Osteocyte (in vitro differentiated cells): Measurements from ENCODE around the gene E2F1. TPM values are rescaled to one million over a fixed set of nuclear protein-coding genes. Genes with fewer than 3 reads are reported as not detected.

Experiments used
- DNase-seq: peaks from one replicate; pipeline ENCODE4 v3.0.0; 2021; ENCODE audit warnings: mixed read lengths; ENCODE audit not compliant: unreplicated experiment; ENCODE audit errors: extremely low spot score
- H3K27ac Mint-ChIP-seq: one replicate; pipeline ENCODE4 v1.8.0; 2021; ENCODE audit warnings: mild to moderate bottlenecking, mixed read lengths; ENCODE audit not compliant: unreplicated experiment
- H3K27me3 Mint-ChIP-seq: one replicate; pipeline ENCODE4 v1.8.0; 2021; ENCODE audit warnings: mixed read lengths; ENCODE audit not compliant: unreplicated experiment
- H3K36me3 Mint-ChIP-seq: one replicate; pipeline ENCODE4 v1.8.0; 2021; ENCODE audit warnings: mixed read lengths; ENCODE audit not compliant: unreplicated experiment
- H3K4me1 Mint-ChIP-seq: one replicate; pipeline ENCODE4 v1.8.0; 2021; ENCODE audit warnings: mixed read lengths; ENCODE audit not compliant: unreplicated experiment
- H3K4me3 Mint-ChIP-seq: one replicate; pipeline ENCODE4 v1.8.0; 2021; ENCODE audit warnings: mild to moderate bottlenecking, moderate library complexity, mixed read lengths; ENCODE audit not compliant: unreplicated experiment
- H3K9me3 Mint-ChIP-seq: one replicate; pipeline ENCODE4 v1.8.0; 2021; ENCODE audit warnings: mixed read lengths; ENCODE audit not compliant: unreplicated experiment
- total RNA-seq: library from RNA; stranded (reverse); gene quantifications from 2 replicates; pipeline ENCODE4 v1.2.1, GENCODE V29; 2021
- TF ChIP-seq, protein P1 (sequence below): fragments of 200-600 bp; sonication (generic); IDR thresholded peaks from 2 replicates; pipeline ENCODE4 v1.5.0; 2021; ENCODE audit warnings: antibody characterized with exemption, mild to moderate bottlenecking, moderate library complexity

E2F1 gene
- total RNA-seq, 1 donor from 2014 or later: 6.3 TPM

DNA sequence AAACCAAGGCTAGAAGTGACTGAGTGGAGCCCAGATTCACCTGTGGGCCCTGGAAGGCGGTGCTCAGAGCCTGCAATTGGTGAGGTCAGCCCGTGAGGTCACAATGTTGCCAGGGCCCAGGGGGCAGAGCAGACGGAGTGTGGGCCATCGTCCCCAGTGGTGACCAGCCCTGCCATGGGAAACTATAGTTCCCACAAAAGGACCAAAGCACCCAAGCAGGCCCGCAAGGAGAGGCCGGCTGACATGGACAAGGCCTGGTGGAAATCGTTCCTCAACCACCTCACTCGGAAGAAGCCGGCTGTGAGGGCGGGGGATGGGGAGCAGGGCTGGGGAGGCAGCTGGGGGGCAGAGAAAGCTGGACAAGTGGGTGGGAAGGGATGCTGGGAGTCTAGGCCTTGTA, 24.0 kb downstream of the E2F1 start, which contains the start of gene C20orf144:
C20orf144 (plus strand) TSS at position 156 of the 400 bp plus-strand sequence; CDS start at position 175, 19 bp downstream.
- H3K4me1 Mint-ChIP-seq: peaks cover 20% of the 10 kb centered on the region
- H3K27me3 Mint-ChIP-seq: no peaks in the 10 kb centered on the region
- H3K36me3 Mint-ChIP-seq: peaks cover 2% of the 10 kb centered on the region
- no peak for DNase-seq
- H3K9me3 Mint-ChIP-seq: no peaks in the 10 kb centered on the region
- peak within 1 kb of the TSS; percentile 76 for H3K27ac Mint-ChIP-seq
- H3K4me3 Mint-ChIP-seq: peak within 1 kb of the TSS; percentile 84
- TF ChIP-seq, protein P1, sequence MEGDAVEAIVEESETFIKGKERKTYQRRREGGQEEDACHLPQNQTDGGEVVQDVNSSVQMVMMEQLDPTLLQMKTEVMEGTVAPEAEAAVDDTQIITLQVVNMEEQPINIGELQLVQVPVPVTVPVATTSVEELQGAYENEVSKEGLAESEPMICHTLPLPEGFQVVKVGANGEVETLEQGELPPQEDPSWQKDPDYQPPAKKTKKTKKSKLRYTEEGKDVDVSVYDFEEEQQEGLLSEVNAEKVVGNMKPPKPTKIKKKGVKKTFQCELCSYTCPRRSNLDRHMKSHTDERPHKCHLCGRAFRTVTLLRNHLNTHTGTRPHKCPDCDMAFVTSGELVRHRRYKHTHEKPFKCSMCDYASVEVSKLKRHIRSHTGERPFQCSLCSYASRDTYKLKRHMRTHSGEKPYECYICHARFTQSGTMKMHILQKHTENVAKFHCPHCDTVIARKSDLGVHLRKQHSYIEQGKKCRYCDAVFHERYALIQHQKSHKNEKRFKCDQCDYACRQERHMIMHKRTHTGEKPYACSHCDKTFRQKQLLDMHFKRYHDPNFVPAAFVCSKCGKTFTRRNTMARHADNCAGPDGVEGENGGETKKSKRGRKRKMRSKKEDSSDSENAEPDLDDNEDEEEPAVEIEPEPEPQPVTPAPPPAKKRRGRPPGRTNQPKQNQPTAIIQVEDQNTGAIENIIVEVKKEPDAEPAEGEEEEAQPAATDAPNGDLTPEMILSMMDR: no peak

DNA sequence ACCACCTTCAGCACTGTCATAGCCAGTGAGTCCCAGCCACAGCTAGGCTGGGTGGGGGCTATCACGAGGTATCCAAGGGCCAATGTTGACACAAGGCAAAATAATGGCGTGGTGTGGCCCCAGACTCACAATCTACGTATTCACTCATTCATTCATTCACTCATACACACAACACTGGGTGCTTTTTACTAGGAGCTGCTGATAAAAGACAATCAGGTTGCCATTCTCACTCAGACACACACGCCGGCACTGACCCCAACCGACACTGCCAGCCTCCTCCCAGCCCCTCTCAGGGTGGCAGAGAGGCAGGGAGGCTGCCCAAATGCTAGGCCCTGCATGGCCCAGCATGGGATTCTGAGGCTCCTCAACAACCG, 25.5 kb downstream of the E2F1 start:
- H3K9me3 Mint-ChIP-seq: no peaks in the 10 kb centered on the region
- TF ChIP-seq, protein P1: no peak
- no peak overlapping the region for H3K27ac Mint-ChIP-seq
- no peak for DNase-seq
- H3K27me3 Mint-ChIP-seq: no peaks in the 10 kb centered on the region
- peaks cover 2% of the 10 kb centered on the region for H3K36me3 Mint-ChIP-seq
- H3K4me1 Mint-ChIP-seq: peaks cover 15% of the 10 kb centered on the region
- no peak overlapping the region for H3K4me3 Mint-ChIP-seq

DNA sequence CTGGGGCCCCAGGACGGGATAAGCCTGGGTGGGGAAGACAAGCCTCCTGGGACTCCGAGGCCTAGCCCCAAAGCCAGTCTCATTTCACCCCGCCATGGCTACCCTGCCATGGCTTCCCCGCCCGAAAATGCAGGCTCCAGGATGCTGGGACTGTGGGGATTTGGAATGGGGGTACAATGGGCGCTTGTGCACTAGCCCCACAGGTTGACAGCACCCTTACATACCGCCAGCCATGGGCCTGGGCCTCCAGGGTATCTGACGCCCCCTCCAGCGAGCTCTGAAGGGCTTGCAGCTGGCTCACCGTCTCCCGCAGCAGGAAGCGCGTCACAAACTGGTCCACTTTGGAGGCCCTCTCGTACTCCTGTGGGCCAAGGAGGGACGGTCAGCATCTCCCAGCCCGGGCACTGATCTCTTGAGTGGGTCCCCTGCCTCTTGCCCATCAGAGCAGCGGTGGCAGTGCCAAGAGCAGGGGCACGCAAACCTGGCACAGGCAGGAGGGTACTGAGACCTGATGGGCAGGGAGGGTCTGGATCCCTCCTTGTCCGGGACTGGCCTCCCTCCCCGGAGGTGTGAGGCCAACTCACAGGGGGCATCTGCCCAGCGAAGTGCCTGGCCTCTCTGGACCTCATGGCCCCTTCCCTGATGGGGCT, 26.0 kb downstream of the E2F1 start:
- no peaks in the 10 kb centered on the region for H3K27me3 Mint-ChIP-seq
- H3K36me3 Mint-ChIP-seq: peaks cover 2% of the 10 kb centered on the region
- H3K4me1 Mint-ChIP-seq: peaks cover 15% of the 10 kb centered on the region
- TF ChIP-seq, protein P1: no peak
- no peak for DNase-seq
- no peaks in the 10 kb centered on the region for H3K9me3 Mint-ChIP-seq
- no peak overlapping the region for H3K4me3 Mint-ChIP-seq
- no peak overlapping the region for H3K27ac Mint-ChIP-seq

DNA sequence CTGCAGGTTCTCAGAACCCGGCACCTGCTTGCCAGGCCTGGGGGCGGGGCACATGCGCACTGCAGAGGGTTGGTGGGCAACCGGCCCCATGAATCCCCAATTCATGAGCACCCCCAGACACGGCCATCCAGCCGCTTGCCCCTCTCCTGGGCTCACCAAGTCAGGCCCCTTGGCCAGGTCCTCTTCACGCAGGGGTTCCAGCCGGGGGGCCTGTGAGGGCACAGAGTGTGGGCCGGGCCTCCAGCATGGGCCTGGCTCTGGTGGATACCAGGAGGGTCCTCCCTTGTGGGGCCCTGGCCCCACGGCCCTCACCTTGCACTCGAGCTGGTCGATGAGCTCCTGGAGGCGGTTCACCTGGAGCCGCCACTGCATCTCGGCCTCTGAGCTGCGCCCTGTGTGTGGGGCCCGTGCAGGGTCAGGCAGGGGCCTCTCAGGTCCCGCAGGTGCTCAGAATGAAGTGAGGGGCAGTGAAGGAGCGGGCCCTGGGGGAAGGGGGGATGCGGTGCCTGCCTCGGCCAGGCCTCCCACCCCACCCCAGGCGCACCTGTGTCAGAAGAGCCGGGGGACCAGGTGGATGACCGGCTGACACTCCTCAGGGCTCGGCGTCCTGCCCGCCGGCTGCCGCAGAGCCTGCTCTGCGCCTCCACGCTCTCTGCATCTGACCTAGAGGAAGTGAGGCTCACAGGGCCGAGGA, 26.7 kb downstream of the E2F1 start:
- H3K4me3 Mint-ChIP-seq: no peak overlapping the region
- TF ChIP-seq, protein P1: no peak
- H3K4me1 Mint-ChIP-seq: peaks cover 10% of the 10 kb centered on the region
- DNase-seq: no peak
- H3K9me3 Mint-ChIP-seq: no peaks in the 10 kb centered on the region
- H3K27ac Mint-ChIP-seq: no peak overlapping the region
- H3K27me3 Mint-ChIP-seq: no peaks in the 10 kb centered on the region
- H3K36me3 Mint-ChIP-seq: peaks cover 2% of the 10 kb centered on the region

DNA sequence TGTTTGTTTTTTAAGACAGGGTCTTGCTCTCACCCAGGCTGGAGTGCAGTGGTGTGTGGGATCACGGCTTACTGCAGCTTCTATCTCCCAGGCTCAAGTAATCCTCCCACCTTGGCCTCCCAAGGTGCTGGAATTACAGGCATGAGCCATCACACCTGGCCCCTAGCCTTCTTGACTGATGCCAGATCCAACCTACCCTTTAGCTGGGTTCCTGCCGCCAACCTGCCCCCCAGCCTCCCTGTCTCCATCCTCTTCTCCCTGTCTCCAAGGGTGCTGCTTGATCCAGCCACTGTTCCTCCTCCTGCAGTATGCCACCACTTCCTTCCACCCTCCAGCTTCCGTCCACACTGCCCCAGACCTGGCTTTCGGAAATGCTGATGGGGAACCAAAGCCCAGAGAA, 27.3 kb downstream of the E2F1 start:
- DNase-seq: no peak
- no peaks in the 10 kb centered on the region for H3K9me3 Mint-ChIP-seq

More for the DNA sequence above, 27.3 kb downstream of the E2F1 start:
- TF ChIP-seq, protein P1: no peak
- Mint-ChIP-seq H3K27me3 (no peaks in the 10 kb centered on the region), H3K4me3 (no peak overlapping the region), H3K27ac (no peak overlapping the region), H3K4me1 (peaks cover 5% of the 10 kb centered on the region), H3K36me3 (peaks cover 2% of the 10 kb centered on the region)
